PFSK-1 (cell line): ENCODE measurements around the gene RASAL2.

Source experiments
- FOXP2 ChIP-seq: optimal IDR thresholded peaks from 2 replicates; pipeline ENCODE3; 2011; ENCODE audit warnings: borderline replicate concordance, control low read depth, inconsistent platforms; ENCODE audit not compliant: insufficient read depth; ENCODE audit errors: extremely low read length, extremely low read depth
- POLR2AphosphoS5 ChIP-seq: IDR thresholded peaks from 2 replicates; pipeline ENCODE4 v1.6.1; 2012; ENCODE audit warnings: low read depth, mild to moderate bottlenecking, control low read depth, low read length, moderate library complexity
- REST ChIP-seq, 2 experiments: IDR thresholded peaks; 2 replicates each; pipeline versions ENCODE4 v1.6.1 to v1.8.0; 2011 to 2012; ENCODE audit warnings: low read depth in 2 of 2, low read length in 2 of 2, control low read depth in 1 of 2, inconsistent platforms in 1 of 2, mild to moderate bottlenecking in 1 of 2, moderate library complexity in 1 of 2; ENCODE audit not compliant: insufficient read depth in 1 of 2
- SIN3A ChIP-seq: IDR thresholded peaks from 2 replicates; pipeline ENCODE4 v1.6.1; 2012; ENCODE audit warnings: mild to moderate bottlenecking, low read length, moderate library complexity, borderline replicate concordance; ENCODE audit not compliant: insufficient read depth
- TAF1 ChIP-seq: IDR thresholded peaks from 2 replicates; pipeline ENCODE4 v1.6.1; 2012; ENCODE audit warnings: low read length, control low read depth, borderline replicate concordance; ENCODE audit not compliant: insufficient read depth

The RASAL2 gene

GRCh38 chr1:178262120-178262500 is 168.2 kb downstream of the RASAL2 start:
- TF ChIP-seq REST (IDR thresholded peaks at IDR 0.05; ENCODE audit: insufficient read depth in 1 of 2, low read depth in 2 of 2, low read length in 2 of 2) (no peak), FOXP2 (no peak), SIN3A (no peak), POLR2AphosphoS5 (no peak), TAF1 (no peak)

- no peak for TF ChIP-seq TAF1
- no peak for TF ChIP-seq FOXP2
- TF ChIP-seq REST (IDR thresholded peaks at IDR 0.05; ENCODE audit: insufficient read depth in 1 of 2, low read depth in 2 of 2, low read length in 2 of 2), result no peak
- TF ChIP-seq SIN3A, result no peak
- no peak for TF ChIP-seq POLR2AphosphoS5
Observed at GRCh38 chr1:178263341-178263740, 169.4 kb downstream of the RASAL2 start.

DNA sequence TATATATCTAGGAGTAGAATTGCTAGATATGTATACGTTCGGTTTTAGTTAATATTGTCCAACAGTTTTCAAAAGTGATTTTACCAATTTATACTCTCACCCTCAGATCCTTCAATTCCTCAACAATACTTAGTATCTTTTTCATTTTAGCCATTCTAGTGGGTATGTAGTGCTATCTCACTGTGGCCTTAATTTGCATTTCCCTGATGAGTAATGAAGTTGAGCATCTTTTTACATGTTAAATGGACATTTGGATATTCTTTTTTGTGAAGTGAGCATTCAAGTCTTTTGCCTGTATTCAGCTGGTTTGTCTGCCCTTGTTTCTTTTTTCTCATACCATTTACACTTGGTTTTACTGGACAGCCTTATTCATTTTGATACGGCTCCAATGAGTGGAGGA is 172.2 kb downstream of the RASAL2 start:
- no peak for TF ChIP-seq TAF1
- TF ChIP-seq REST (IDR thresholded peaks at IDR 0.05; ENCODE audit: insufficient read depth in 1 of 2, low read depth in 2 of 2, low read length in 2 of 2), result no peak
- no peak for TF ChIP-seq SIN3A
- TF ChIP-seq FOXP2, result no peak
- no peak for TF ChIP-seq POLR2AphosphoS5

DNA sequence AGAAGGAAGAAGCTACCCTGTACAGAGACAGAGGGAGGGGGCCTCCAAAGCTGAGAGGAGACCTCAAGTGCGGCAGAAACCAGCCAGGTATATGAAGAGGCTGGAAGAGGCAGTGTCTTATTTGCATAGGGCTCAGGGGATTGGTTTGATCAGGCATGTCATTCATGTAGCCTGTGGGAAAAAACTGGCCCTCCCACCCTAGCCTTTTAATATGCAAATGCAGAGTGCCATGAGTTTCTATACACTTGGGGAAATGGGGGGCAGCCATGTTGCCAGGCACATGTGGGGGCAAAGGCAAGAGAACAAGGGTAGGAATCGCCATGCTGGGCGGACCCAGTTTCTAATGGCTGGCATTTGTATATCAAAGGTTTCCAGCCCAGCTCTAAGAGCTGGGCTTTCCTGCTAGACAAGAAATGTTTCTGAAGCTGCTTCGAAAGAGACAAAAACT is 172.7 kb downstream of the RASAL2 start:
- TF ChIP-seq FOXP2, result no peak
- no peak for TF ChIP-seq REST (IDR thresholded peaks at IDR 0.05; ENCODE audit: insufficient read depth in 1 of 2, low read depth in 2 of 2, low read length in 2 of 2)
- no peak for TF ChIP-seq SIN3A
- no peak for TF ChIP-seq TAF1
- no peak for TF ChIP-seq POLR2AphosphoS5

DNA sequence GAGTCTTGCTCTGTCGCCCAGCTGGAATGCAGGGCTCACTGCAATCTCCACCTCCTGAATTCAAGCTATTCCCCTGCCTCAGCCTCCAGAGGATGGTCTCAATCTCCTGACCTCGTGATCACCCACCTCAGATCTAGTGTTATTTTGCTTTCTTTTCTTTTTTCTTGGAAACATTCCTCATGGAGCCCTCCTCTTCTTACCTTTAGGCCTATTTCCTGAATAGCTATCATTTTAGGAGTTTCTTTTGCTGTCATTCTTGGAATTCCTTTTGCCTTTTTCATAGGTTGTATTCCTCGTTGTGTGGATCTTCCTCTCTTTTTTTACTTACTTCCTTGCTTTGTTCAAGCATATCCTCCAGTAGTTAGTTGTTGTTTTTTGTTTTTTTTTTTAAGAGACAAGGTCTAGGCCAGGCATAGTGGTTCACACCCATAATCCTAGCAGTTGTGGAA is 173.8 kb downstream of the RASAL2 start:
- TF ChIP-seq TAF1 (no peak), FOXP2 (no peak), SIN3A (no peak), REST (IDR thresholded peaks at IDR 0.05; ENCODE audit: insufficient read depth in 1 of 2, low read depth in 2 of 2, low read length in 2 of 2) (no peak), POLR2AphosphoS5 (no peak)
